ENCODE measurements around the gene KIAA1671.
A peak's percentile ranks its signal among the peaks of the same experiment; 100 is the strongest.

KIAA1671 gene

GRCh38 chr22:25028841-25029141, 76.3 kb downstream of the KIAA1671 start:
- TF ChIP-seq, protein P1, sequence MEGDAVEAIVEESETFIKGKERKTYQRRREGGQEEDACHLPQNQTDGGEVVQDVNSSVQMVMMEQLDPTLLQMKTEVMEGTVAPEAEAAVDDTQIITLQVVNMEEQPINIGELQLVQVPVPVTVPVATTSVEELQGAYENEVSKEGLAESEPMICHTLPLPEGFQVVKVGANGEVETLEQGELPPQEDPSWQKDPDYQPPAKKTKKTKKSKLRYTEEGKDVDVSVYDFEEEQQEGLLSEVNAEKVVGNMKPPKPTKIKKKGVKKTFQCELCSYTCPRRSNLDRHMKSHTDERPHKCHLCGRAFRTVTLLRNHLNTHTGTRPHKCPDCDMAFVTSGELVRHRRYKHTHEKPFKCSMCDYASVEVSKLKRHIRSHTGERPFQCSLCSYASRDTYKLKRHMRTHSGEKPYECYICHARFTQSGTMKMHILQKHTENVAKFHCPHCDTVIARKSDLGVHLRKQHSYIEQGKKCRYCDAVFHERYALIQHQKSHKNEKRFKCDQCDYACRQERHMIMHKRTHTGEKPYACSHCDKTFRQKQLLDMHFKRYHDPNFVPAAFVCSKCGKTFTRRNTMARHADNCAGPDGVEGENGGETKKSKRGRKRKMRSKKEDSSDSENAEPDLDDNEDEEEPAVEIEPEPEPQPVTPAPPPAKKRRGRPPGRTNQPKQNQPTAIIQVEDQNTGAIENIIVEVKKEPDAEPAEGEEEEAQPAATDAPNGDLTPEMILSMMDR (conservative IDR thresholded peaks at IDR 0.05; ENCODE audit: low read length): no peak

GRCh38 chr22:25029181-25029580, 76.7 kb downstream of the KIAA1671 start:
- TF ChIP-seq, protein P1 (conservative IDR thresholded peaks at IDR 0.05; ENCODE audit: low read length): no peak
- no peak for DNase-seq (ENCODE audit: low read depth)
- no peak overlapping the region for H3K4me3 ChIP-seq (ENCODE audit: low read length)

More at GRCh38 chr22:25028841-25029141, 76.3 kb downstream of the KIAA1671 start:
- no peak overlapping the region for H3K4me3 ChIP-seq (ENCODE audit: low read length)
- no peak for DNase-seq (ENCODE audit: low read depth)

- no peak overlapping the region for H3K4me3 ChIP-seq (ENCODE audit: low read length)
- TF ChIP-seq, protein P1 (conservative IDR thresholded peaks at IDR 0.05; ENCODE audit: low read length): no peak
- DNase-seq (ENCODE audit: low read depth): peak; percentile 27
Measured at GRCh38 chr22:25030636-25031035, 78.1 kb downstream of the KIAA1671 start.

DNA sequence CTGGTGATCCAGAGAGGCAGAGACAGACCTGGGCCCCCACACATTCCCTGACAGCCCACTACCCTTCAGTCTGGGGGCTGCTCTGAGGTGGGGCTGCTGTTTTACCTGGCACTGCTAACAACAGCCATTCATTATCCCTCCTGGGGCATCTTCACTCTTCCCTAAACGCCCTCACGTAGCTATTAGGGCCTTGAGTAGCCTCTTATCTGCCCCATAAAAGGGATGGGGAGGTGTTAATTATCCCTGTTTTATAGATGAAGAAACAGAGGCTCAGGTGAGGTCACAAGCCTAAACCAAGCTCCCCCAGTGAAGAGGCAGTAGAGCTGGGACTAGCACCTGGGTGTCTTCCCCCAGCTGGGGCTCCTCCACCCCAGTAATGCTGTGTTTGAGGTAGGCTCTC, 79.5 kb downstream of the KIAA1671 start:
- DNase-seq (ENCODE audit: low read depth): no peak
- H3K4me3 ChIP-seq (ENCODE audit: low read length): no peak overlapping the region
- TF ChIP-seq, protein P1 (conservative IDR thresholded peaks at IDR 0.05; ENCODE audit: low read length): no peak

DNA sequence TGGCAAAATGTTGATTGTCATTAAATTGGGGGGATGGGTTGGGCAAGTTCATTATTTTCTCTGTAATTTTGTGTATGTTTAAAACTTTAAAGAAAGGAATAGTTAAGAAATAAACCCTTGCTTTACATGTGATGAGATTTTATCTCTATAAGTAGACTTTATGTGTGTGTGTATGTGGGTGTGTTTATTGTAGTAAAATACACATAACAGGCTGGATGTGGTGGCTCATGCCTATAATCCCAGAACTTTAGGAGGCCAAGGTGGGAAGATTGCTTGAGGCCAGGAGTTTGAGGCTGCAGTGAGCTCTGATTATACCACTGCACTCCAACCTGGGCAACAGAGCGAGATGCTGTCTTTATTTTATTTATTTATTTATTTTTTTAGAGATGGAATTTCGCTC, 83.2 kb downstream of the KIAA1671 start:
- no peak for DNase-seq (ENCODE audit: low read depth)
- TF ChIP-seq, protein P1 (conservative IDR thresholded peaks at IDR 0.05; ENCODE audit: low read length): no peak

GRCh38 chr22:25038239-25038638, 85.7 kb downstream of the KIAA1671 start:
- TF ChIP-seq, protein P1 (conservative IDR thresholded peaks at IDR 0.05; ENCODE audit: low read length): no peak
- no peak for DNase-seq (ENCODE audit: low read depth)
- no peak overlapping the region for H3K4me3 ChIP-seq (ENCODE audit: low read length)

More for the DNA sequence above, 83.2 kb downstream of the KIAA1671 start:
- H3K4me3 ChIP-seq (ENCODE audit: low read length): no peak overlapping the region

GRCh38 chr22:25038771-25039170, 86.3 kb downstream of the KIAA1671 start:
- no peak overlapping the region for H3K4me3 ChIP-seq (ENCODE audit: low read length)
- DNase-seq (ENCODE audit: low read depth): no peak
- TF ChIP-seq, protein P1 (conservative IDR thresholded peaks at IDR 0.05; ENCODE audit: low read length): no peak
